Panc1 (cell line): ENCODE measurements around the gene EYS. TPM values are rescaled to one million over a fixed set of nuclear protein-coding genes. Genes with fewer than 3 reads are reported as not detected.

Source experiments
- ATAC-seq: fragments of 200-7000 bp; cut with Tn5 transposase; 2 replicates; pipeline ENCODE4 v1.9.1; 2020; ENCODE audit warnings: mild to moderate bottlenecking, moderate library complexity
- BruUV-seq: library from RNA; stranded (reverse); fragments of 400-500 nt; replicated peaks from 2 replicates; lab custom pipeline; 2021; lab: Mats Ljungman, UMichigan
- CTCF ChIA-PET: fragments of 300-600 bp; sonication (Branson Sonifier 250); formaldehyde crosslinking; loops from one replicate; lab custom pipeline; 2022; ENCODE audit warnings: antibody characterized with exemption; lab: Charles Lee
- POLR2A ChIA-PET: fragments of 300-600 bp; sonication (Branson Sonifier 250); formaldehyde crosslinking; loops from one replicate; lab custom pipeline; 2022; ENCODE audit warnings: antibody characterized with exemption; lab: Charles Lee
- DNase-seq: peaks from one replicate; pipeline ENCODE4 v3.0.0-alpha.2; 2010; ENCODE audit warnings: low read depth, low spot score
- H3K27ac ChIP-seq: 2 replicates; pipeline ENCODE4 v1.5.1; 2011; ENCODE audit warnings: mild to moderate bottlenecking, low read length, inconsistent platforms
- H3K27me3 ChIP-seq: fragments of 200-500 bp; sonication (Bioruptor generic); 2 replicates; pipeline ENCODE4 v1.6.0; 2014; ENCODE audit warnings: low read length, inconsistent platforms; ENCODE audit not compliant: control insufficient read depth, insufficient read depth
- H3K36me3 ChIP-seq: fragments of 200-500 bp; sonication (Bioruptor generic); 2 replicates; pipeline ENCODE4 v1.5.1; 2014; ENCODE audit warnings: inconsistent platforms, mild to moderate bottlenecking, low read length, moderate library complexity; ENCODE audit not compliant: control insufficient read depth, insufficient read depth
- H3K4me1 ChIP-seq: 2 replicates; pipeline ENCODE4 v1.5.1; 2011; ENCODE audit warnings: inconsistent platforms, mild to moderate bottlenecking, low read length, moderate library complexity; ENCODE audit not compliant: control insufficient read depth, insufficient read depth
- H3K4me3 ChIP-seq, 2 experiments: 2 replicates each; pipeline ENCODE4 v1.5.1; 2011 to 2012; ENCODE audit warnings: low read depth in 2 of 2, low read length in 2 of 2, mild to moderate bottlenecking in 2 of 2, inconsistent platforms in 1 of 2, moderate library complexity in 1 of 2
- H3K9me3 ChIP-seq: fragments of 200-500 bp; sonication (Bioruptor generic); 2 replicates; pipeline ENCODE4 v1.5.1; 2014; ENCODE audit warnings: low read depth, mild to moderate bottlenecking, inconsistent platforms, low read length, moderate library complexity; ENCODE audit not compliant: control insufficient read depth, insufficient read depth
- POLR2AphosphoS5 ChIP-seq: IDR thresholded peaks from 2 replicates; pipeline ENCODE4 v1.6.1; 2012; ENCODE audit warnings: mild to moderate bottlenecking, low read depth, low read length, moderate library complexity
- SIN3A ChIP-seq: IDR thresholded peaks from 2 replicates; pipeline ENCODE4 v1.6.1; 2012; ENCODE audit warnings: low read depth, mild to moderate bottlenecking, low read length, moderate library complexity, borderline replicate concordance; ENCODE audit not compliant: insufficient read depth
- TCF7L2 ChIP-seq: IDR thresholded peaks from 2 replicates; pipeline ENCODE4 v1.6.1; 2011; ENCODE audit warnings: mild to moderate bottlenecking, low read depth, low read length, inconsistent platforms
- in situ Hi-C: cut with HindIII; loops from 2 replicates; pipeline ENCODE4 v1.10.0; 2016; ENCODE audit warnings: low sequenced_read_pairs, low pct_unique_long_range_greater_than_20kb
- intact Hi-C: fragments of 100-400 bp; cut with micrococcal nuclease; formaldehyde crosslinking; loops from one replicate; pipeline ENCODE4 v1.10.0; 2022; ENCODE audit not compliant: unreplicated experiment
- total RNA-seq: library from RNA; stranded (reverse); gene quantifications from one replicate; pipeline ENCODE4 v1.2.1, GENCODE V29; 2021; ENCODE audit not compliant: unreplicated experiment
- TF ChIP-seq, protein P1 (sequence below), 2 experiments: IDR thresholded peaks; 2 replicates each; pipeline ENCODE4 v1.6.1; 2011 to 2012; ENCODE audit warnings: low read depth in 2 of 2, control low read depth in 1 of 2, low read length in 1 of 2, mild to moderate bottlenecking in 1 of 2, moderate library complexity in 1 of 2; ENCODE audit not compliant: insufficient read depth in 1 of 2
- TF ChIP-seq, protein P2 (sequence below): fragments of 450-650 bp; IDR thresholded peaks from 2 replicates; pipeline ENCODE4 v1.5.1; 2017; ENCODE audit warnings: mild to moderate bottlenecking

The EYS gene
- total RNA-seq, 1 experiment from 2014 or later, result not detected

DNA sequence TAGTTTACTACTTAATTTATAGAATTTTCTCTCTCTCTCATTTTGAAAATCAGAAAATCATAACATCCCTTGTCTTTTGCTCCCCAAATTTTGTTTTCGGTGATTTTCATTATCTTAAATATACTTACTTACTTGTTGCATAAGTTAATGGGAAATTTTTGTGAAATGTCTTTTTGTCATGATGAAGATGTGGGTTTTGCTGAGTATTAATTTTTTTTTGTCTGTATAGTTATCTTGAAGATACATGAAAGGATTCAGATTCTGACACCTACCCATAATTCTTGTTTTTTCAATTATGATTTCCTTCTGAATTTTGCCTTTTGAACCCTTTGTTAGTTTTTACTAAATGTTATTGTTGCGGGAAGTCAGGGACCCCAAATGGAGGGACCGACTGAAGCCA is 817.9 kb downstream of the EYS start:
- Histone ChIP-seq H3K4me3 (no peak overlapping the region), H3K27ac (no peak overlapping the region), H3K9me3 (0 out of 2 replicates have a peak, but pooled peaks cover 3% of the 10 kb centered on the region), H3K4me1 (no peaks in the 10 kb centered on the region), H3K36me3 (no peaks in the 10 kb centered on the region), H3K27me3 (no peaks in the 10 kb centered on the region)
- no TSS peak for BruUV-seq
- CTCF ChIA-PET, result no interaction called here
- intact Hi-C loops, result no loop called here
- no peak for TF ChIP-seq POLR2AphosphoS5
- no peak for TF ChIP-seq TCF7L2
- TF ChIP-seq, protein P1, sequence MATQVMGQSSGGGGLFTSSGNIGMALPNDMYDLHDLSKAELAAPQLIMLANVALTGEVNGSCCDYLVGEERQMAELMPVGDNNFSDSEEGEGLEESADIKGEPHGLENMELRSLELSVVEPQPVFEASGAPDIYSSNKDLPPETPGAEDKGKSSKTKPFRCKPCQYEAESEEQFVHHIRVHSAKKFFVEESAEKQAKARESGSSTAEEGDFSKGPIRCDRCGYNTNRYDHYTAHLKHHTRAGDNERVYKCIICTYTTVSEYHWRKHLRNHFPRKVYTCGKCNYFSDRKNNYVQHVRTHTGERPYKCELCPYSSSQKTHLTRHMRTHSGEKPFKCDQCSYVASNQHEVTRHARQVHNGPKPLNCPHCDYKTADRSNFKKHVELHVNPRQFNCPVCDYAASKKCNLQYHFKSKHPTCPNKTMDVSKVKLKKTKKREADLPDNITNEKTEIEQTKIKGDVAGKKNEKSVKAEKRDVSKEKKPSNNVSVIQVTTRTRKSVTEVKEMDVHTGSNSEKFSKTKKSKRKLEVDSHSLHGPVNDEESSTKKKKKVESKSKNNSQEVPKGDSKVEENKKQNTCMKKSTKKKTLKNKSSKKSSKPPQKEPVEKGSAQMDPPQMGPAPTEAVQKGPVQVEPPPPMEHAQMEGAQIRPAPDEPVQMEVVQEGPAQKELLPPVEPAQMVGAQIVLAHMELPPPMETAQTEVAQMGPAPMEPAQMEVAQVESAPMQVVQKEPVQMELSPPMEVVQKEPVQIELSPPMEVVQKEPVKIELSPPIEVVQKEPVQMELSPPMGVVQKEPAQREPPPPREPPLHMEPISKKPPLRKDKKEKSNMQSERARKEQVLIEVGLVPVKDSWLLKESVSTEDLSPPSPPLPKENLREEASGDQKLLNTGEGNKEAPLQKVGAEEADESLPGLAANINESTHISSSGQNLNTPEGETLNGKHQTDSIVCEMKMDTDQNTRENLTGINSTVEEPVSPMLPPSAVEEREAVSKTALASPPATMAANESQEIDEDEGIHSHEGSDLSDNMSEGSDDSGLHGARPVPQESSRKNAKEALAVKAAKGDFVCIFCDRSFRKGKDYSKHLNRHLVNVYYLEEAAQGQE (IDR thresholded peaks at IDR 0.05; ENCODE audit: insufficient read depth in 1 of 2, low read depth in 2 of 2, low read length in 1 of 2), result no peak
- DNase-seq, result no peak
- POLR2A ChIA-PET, result no interaction called here
- in situ Hi-C loops, result no loop called here
- no peak for ATAC-seq

DNA sequence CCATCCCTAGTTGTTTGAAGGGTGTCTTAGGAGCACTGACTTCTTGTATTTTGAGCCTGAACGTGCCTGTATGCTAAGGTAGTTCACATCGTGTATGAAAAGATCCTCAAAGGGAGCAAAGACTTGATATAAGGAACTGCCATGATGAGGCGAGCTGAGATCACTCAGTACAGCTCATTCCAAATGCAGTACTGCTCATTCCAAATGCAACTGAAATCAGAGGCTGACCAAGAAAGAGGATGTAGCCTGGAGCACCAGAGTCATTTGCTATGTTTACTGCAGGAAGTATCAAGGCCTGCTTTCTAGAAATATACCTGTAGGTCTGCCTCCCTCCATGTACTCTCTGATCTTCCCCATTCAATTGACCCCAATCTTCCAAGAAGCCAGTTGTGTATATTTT is 832.2 kb downstream of the EYS start:
- ChIA-PET CTCF (no interaction called here), POLR2A (no interaction called here)
- H3K4me1 ChIP-seq, result no peaks in the 10 kb centered on the region
- H3K27me3 ChIP-seq, result no peaks in the 10 kb centered on the region
- H3K4me3 ChIP-seq, result no peak overlapping the region
- no peak for ATAC-seq
- no peak for TF ChIP-seq SIN3A
- in situ Hi-C loops, result no loop called here
- no peak overlapping the region for H3K27ac ChIP-seq
- DNase-seq, result no peak
- H3K36me3 ChIP-seq, result no peaks in the 10 kb centered on the region
- intact Hi-C loops, result no loop called here
- BruUV-seq, result no TSS peak
- peaks cover 2% of the 10 kb centered on the region; the same call in 1 of the 2 replicates for H3K9me3 ChIP-seq

DNA sequence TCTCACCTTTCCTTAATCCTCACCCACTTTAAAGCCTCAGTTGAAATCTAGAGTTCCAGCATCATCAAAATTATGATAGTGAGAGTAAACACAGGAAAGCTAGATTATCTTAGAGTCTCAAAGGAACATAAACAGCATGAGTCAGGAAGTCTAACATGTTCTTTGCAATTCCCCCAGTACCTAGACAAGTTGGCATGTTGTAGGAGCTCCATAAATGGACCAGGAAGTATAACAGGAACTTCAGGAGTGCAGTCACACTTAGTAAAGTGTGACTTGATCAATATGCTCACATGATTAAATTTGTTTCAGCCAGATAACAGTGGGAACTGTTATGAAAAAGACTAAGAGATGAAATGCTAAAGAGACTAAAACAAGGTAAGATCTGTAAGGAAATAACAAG is 834.4 kb downstream of the EYS start:
- no peaks in the 10 kb centered on the region for H3K27me3 ChIP-seq
- TF ChIP-seq POLR2AphosphoS5 (no peak), TCF7L2 (no peak), SIN3A (no peak)
- TF ChIP-seq, protein P2, sequence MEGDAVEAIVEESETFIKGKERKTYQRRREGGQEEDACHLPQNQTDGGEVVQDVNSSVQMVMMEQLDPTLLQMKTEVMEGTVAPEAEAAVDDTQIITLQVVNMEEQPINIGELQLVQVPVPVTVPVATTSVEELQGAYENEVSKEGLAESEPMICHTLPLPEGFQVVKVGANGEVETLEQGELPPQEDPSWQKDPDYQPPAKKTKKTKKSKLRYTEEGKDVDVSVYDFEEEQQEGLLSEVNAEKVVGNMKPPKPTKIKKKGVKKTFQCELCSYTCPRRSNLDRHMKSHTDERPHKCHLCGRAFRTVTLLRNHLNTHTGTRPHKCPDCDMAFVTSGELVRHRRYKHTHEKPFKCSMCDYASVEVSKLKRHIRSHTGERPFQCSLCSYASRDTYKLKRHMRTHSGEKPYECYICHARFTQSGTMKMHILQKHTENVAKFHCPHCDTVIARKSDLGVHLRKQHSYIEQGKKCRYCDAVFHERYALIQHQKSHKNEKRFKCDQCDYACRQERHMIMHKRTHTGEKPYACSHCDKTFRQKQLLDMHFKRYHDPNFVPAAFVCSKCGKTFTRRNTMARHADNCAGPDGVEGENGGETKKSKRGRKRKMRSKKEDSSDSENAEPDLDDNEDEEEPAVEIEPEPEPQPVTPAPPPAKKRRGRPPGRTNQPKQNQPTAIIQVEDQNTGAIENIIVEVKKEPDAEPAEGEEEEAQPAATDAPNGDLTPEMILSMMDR, result no peak
- TF ChIP-seq, protein P1 (IDR thresholded peaks at IDR 0.05; ENCODE audit: insufficient read depth in 1 of 2, low read depth in 2 of 2, low read length in 1 of 2), result no peak
- BruUV-seq, result no TSS peak
- H3K36me3 ChIP-seq, result no peaks in the 10 kb centered on the region
- peaks cover 6% of the 10 kb centered on the region for H3K9me3 ChIP-seq
- ChIA-PET POLR2A (no interaction called here), CTCF (no interaction called here)
- in situ Hi-C loops, result no loop called here
- ATAC-seq, result no peak
- H3K4me3 ChIP-seq, result no peak overlapping the region
- H3K27ac ChIP-seq, result no peak overlapping the region
- intact Hi-C loops, result no loop called here
- H3K4me1 ChIP-seq, result no peaks in the 10 kb centered on the region
- no peak for DNase-seq
